KMS-11 (cell line): ENCODE measurements around the gene CYTIP.

Experiments used
- H2AFZ ChIP-seq: fragments of 200-600 bp; sonication (generic); 2 replicates; pipeline ENCODE4 v1.6.1; 2016; ENCODE audit warnings: antibody characterized with exemption, mixed run types, low read depth
- H3K27ac ChIP-seq: fragments of 200-600 bp; sonication (generic); 2 replicates; pipeline ENCODE4 v1.6.1; 2016; ENCODE audit warnings: mild to moderate bottlenecking, mixed run types
- H3K27me3 ChIP-seq: fragments of 200-600 bp; sonication (generic); 2 replicates; pipeline ENCODE4 v1.6.1; 2017; ENCODE audit warnings: mild to moderate bottlenecking, low read depth, mixed run types, moderate library complexity; ENCODE audit not compliant: insufficient read depth
- H3K36me3 ChIP-seq: fragments of 200-600 bp; sonication (generic); 2 replicates; pipeline ENCODE4 v1.6.1; 2017; ENCODE audit warnings: mild to moderate bottlenecking, mixed run types; ENCODE audit not compliant: insufficient read depth
- H3K4me1 ChIP-seq: fragments of 200-600 bp; sonication (generic); 2 replicates; pipeline ENCODE4 v1.6.1; 2016; ENCODE audit warnings: mild to moderate bottlenecking, low read depth, mixed run types; ENCODE audit not compliant: poor library complexity, severe bottlenecking
- H3K4me2 ChIP-seq: fragments of 200-600 bp; sonication (generic); 2 replicates; pipeline ENCODE4 v1.7.0; 2016; ENCODE audit warnings: mild to moderate bottlenecking, mixed run types
- H3K4me3 ChIP-seq: fragments of 200-600 bp; sonication (generic); IDR thresholded peaks from 2 replicates; pipeline ENCODE4 v1.6.1; 2017; ENCODE audit warnings: low read depth, low read length, mixed read lengths; ENCODE audit not compliant: insufficient read depth
- H3K79me2 ChIP-seq: fragments of 200-600 bp; sonication (generic); 2 replicates; pipeline ENCODE4 v1.6.1; 2016; ENCODE audit warnings: low read depth, mixed run types; ENCODE audit not compliant: insufficient read depth
- H3K9ac ChIP-seq: fragments of 200-600 bp; sonication (generic); 2 replicates; pipeline ENCODE4 v1.6.1; 2016; ENCODE audit warnings: mild to moderate bottlenecking, mixed run types
- H4K20me1 ChIP-seq: fragments of 200-600 bp; sonication (generic); 2 replicates; pipeline ENCODE4 v1.6.1; 2016; ENCODE audit warnings: mild to moderate bottlenecking, mixed run types; ENCODE audit not compliant: insufficient read depth
- CTCF ChIP-seq: fragments of 200-600 bp; sonication (generic); conservative IDR thresholded peaks from 2 replicates; pipeline ENCODE4 v1.6.1; 2017; ENCODE audit warnings: low read depth, mild to moderate bottlenecking, antibody characterized with exemption, low read length, moderate library complexity, mixed read lengths

CYTIP gene

GRCh38 chr2:157367704-157368103 is 76.2 kb downstream of the CYTIP start:
- no peak overlapping the region for H3K9ac ChIP-seq

More at GRCh38 chr2:157367704-157368103, 76.2 kb downstream of the CYTIP start:
- Histone ChIP-seq H3K79me2 (no peaks in the 10 kb centered on the region), H3K36me3 (no peaks in the 10 kb centered on the region; the same call in 1 of the 2 replicates), H3K4me2 (no peak overlapping the region), H3K27ac (no peak overlapping the region), H3K4me1 (peaks cover 24% of the 10 kb centered on the region), H2AFZ (no peak overlapping the region), H3K27me3 (no peaks in the 10 kb centered on the region), H3K4me3 (no peak overlapping the region), H4K20me1 (no peaks in the 10 kb centered on the region)
- no peak for TF ChIP-seq CTCF
